MM.1S (cell line): ENCODE results near the gene HOMER2.

Source experiments
- DNase-seq: peaks from one replicate; pipeline ENCODE4 v3.0.0-alpha.2; 2015
- H2AFZ ChIP-seq: fragments of 300-600 bp; sonication (generic); 2 replicates; pipeline ENCODE4 v1.6.0; 2016; ENCODE audit warnings: antibody characterized with exemption, low read length
- H3F3A ChIP-seq: fragments of 300-600 bp; sonication (generic); 2 replicates; pipeline ENCODE4 v1.6.1; 2016; ENCODE audit warnings: mild to moderate bottlenecking, antibody characterized with exemption, low read length, moderate library complexity, mixed read lengths; ENCODE audit not compliant: insufficient read depth
- H3K27ac ChIP-seq: fragments of 300-600 bp; sonication (generic); 2 replicates; pipeline ENCODE4 v1.5.1; 2016; ENCODE audit warnings: mild to moderate bottlenecking, low read length
- H3K27me3 ChIP-seq: fragments of 300-600 bp; sonication (generic); replicated peaks from 2 replicates; pipeline ENCODE4 v1.6.0; 2016; ENCODE audit warnings: low read length; ENCODE audit not compliant: insufficient read depth
- H3K36me3 ChIP-seq: fragments of 300-600 bp; sonication (generic); replicated peaks from 2 replicates; pipeline ENCODE4 v1.6.1; 2016; ENCODE audit warnings: mild to moderate bottlenecking, low read length, mixed read lengths; ENCODE audit not compliant: insufficient read depth
- H3K4me1 ChIP-seq: fragments of 300-600 bp; sonication (generic); 2 replicates; pipeline ENCODE4 v1.6.1; 2016; ENCODE audit warnings: low read length, mixed read lengths
- H3K4me2 ChIP-seq: fragments of 300-600 bp; sonication (generic); 2 replicates; pipeline ENCODE4 v1.6.0; 2016; ENCODE audit warnings: low read depth, low read length
- H3K4me3 ChIP-seq: fragments of 300-600 bp; sonication (generic); 2 replicates; pipeline ENCODE4 v1.5.1; 2016; ENCODE audit warnings: low read length, mixed read lengths
- H3K79me2 ChIP-seq: fragments of 300-600 bp; sonication (generic); 2 replicates; pipeline ENCODE4 v1.6.1; 2016; ENCODE audit warnings: mixed run types, low read length, mixed read lengths
- H3K9ac ChIP-seq: fragments of 300-600 bp; sonication (generic); 2 replicates; pipeline ENCODE4 v1.6.1; 2016; ENCODE audit warnings: low read length, mixed read lengths
- H3K9me2 ChIP-seq: fragments of 300-600 bp; sonication (generic); replicated peaks from 2 replicates; pipeline ENCODE4 v1.6.1; 2016; ENCODE audit warnings: mild to moderate bottlenecking, low read length, mixed read lengths; ENCODE audit not compliant: insufficient read depth
- H3K9me3 ChIP-seq: fragments of 300-600 bp; sonication (generic); replicated peaks from 2 replicates; pipeline ENCODE4 v1.6.1; 2016; ENCODE audit warnings: mild to moderate bottlenecking, low read length, mixed read lengths; ENCODE audit not compliant: insufficient read depth
- H4K20me1 ChIP-seq: fragments of 300-600 bp; sonication (generic); 2 replicates; pipeline ENCODE4 v1.6.1; 2016; ENCODE audit warnings: mild to moderate bottlenecking, low read length, moderate library complexity, mixed read lengths; ENCODE audit not compliant: insufficient read depth
- CTCF ChIP-seq: fragments of 300-600 bp; sonication (generic); IDR thresholded peaks from 2 replicates; pipeline ENCODE4 v1.5.1; 2016; ENCODE audit warnings: antibody characterized with exemption, low read length, mixed read lengths
- EZH2 ChIP-seq: fragments of 300-600 bp; sonication (generic); optimal IDR thresholded peaks from 2 replicates; pipeline ENCODE3; 2017; ENCODE audit warnings: low read depth, mild to moderate bottlenecking, antibody characterized with exemption, low read length, mixed read lengths
- EZH2phosphoT487 ChIP-seq: fragments of 300-600 bp; sonication (generic); IDR thresholded peaks from 2 replicates; pipeline ENCODE4 v1.6.1; 2018; ENCODE audit warnings: antibody characterized with exemption, low read length

The HOMER2 gene

GRCh38 chr15:82892573-82892972 is 59.9 kb downstream of the HOMER2 start:
- Histone ChIP-seq H2AFZ (no peak overlapping the region), H3K27me3 (no peaks in the 10 kb centered on the region), H3K4me2 (no peak overlapping the region), H3K27ac (no peak overlapping the region), H3K4me1 (no peaks in the 10 kb centered on the region), H3K9ac (no peak overlapping the region), H3K9me2 (no peaks in the 10 kb centered on the region), H3K36me3 (no peaks in the 10 kb centered on the region), H3F3A (no peaks in the 10 kb centered on the region), H3K9me3 (no peaks in the 10 kb centered on the region), H3K79me2 (no peaks in the 10 kb centered on the region), H3K4me3 (no peak overlapping the region), H4K20me1 (no peaks in the 10 kb centered on the region)
- no peak for DNase-seq
- TF ChIP-seq CTCF (no peak), EZH2 (no peak), EZH2phosphoT487 (no peak)

DNA sequence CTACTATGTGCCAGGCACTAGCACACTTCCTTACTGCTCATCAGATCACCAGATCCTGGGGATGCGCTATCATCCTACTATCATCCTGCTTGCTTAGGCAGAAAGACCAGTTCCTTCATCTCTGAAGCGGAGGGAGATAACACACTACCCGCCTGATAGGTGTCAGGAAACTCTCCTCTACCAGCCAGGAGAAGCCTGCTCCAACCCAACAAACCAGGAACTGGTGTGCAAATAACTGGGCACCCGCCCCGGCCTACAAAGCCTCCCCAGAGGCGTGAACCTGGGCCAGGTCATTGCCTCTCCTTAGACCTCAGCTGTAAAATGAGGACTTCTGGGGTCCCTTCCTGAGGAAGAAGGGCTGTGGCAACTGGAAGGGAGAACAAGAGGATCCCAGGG is 61.5 kb downstream of the HOMER2 start:
- no peak for TF ChIP-seq CTCF
- no peak for TF ChIP-seq EZH2
- TF ChIP-seq EZH2phosphoT487, result no peak
- H3K9me3 ChIP-seq, result no peaks in the 10 kb centered on the region
- no peaks in the 10 kb centered on the region for H3K4me1 ChIP-seq
- no peak overlapping the region for H2AFZ ChIP-seq
- no peaks in the 10 kb centered on the region for H3F3A ChIP-seq
- no peak overlapping the region for H3K9ac ChIP-seq
- no peaks in the 10 kb centered on the region for H3K9me2 ChIP-seq
- no peaks in the 10 kb centered on the region for H4K20me1 ChIP-seq
- H3K36me3 ChIP-seq, result no peaks in the 10 kb centered on the region
- H3K4me2 ChIP-seq, result no peak overlapping the region
- no peak overlapping the region for H3K27ac ChIP-seq
- H3K27me3 ChIP-seq, result no peaks in the 10 kb centered on the region
- no peaks in the 10 kb centered on the region for H3K79me2 ChIP-seq
- no peak overlapping the region for H3K4me3 ChIP-seq
- no peak for DNase-seq

- Histone ChIP-seq H4K20me1 (no peaks in the 10 kb centered on the region), H3K4me3 (no peak overlapping the region), H3K27me3 (no peaks in the 10 kb centered on the region), H3K4me1 (no peaks in the 10 kb centered on the region), H3K4me2 (no peak overlapping the region), H3K9ac (no peak overlapping the region), H3F3A (no peaks in the 10 kb centered on the region), H3K79me2 (no peaks in the 10 kb centered on the region), H3K9me2 (no peaks in the 10 kb centered on the region), H3K36me3 (no peaks in the 10 kb centered on the region), H3K27ac (no peak overlapping the region), H2AFZ (no peak overlapping the region), H3K9me3 (no peaks in the 10 kb centered on the region)
- DNase-seq, result no peak
- no peak for TF ChIP-seq EZH2
- TF ChIP-seq EZH2phosphoT487, result no peak
- no peak for TF ChIP-seq CTCF
These were observed 62.1 kb downstream of the HOMER2 start for GRCh38 chr15:82890338-82890994.
